GM10266 (cell line): Measurements from ENCODE around the gene CCDC117.
"Not testable (repeated sequence)": the region's sequence is repeated elsewhere in the genome, so short reads cannot be mapped to it uniquely, and the experiment has no call there.

ENCODE experiments used
- DNase-seq: peaks from one replicate; pipeline ENCODE4 v3.0.0; 2012; ENCODE audit errors: extremely low spot score
- TF ChIP-seq, protein P1 (sequence below): IDR thresholded peaks from 2 replicates; pipeline ENCODE4 v1.5.1; 2012; ENCODE audit warnings: mild to moderate bottlenecking, low read depth; ENCODE audit not compliant: control insufficient read depth, insufficient read depth; ENCODE audit errors: missing control alignments

Gene CCDC117

DNA sequence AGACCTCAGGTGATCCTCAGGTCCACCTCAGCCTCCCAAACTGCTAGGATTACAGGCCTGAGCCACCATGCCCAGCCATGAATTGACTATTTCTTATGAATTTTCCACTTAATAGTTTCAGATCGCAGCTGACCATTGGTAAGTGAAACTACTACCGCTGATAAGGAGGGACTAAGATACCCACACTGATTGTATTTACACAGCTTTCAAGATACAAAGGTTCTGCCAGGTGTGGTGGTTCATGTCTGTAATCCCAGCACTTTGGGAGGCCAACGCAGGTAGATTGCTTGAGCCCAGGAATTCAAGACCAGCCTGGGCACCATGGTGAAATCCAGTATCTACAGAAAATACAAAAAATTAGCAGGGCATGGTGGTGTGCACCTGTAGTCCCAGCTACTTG, 34.8 kb upstream of the CCDC117 start:
- no peak for DNase-seq
- TF ChIP-seq, protein P1, sequence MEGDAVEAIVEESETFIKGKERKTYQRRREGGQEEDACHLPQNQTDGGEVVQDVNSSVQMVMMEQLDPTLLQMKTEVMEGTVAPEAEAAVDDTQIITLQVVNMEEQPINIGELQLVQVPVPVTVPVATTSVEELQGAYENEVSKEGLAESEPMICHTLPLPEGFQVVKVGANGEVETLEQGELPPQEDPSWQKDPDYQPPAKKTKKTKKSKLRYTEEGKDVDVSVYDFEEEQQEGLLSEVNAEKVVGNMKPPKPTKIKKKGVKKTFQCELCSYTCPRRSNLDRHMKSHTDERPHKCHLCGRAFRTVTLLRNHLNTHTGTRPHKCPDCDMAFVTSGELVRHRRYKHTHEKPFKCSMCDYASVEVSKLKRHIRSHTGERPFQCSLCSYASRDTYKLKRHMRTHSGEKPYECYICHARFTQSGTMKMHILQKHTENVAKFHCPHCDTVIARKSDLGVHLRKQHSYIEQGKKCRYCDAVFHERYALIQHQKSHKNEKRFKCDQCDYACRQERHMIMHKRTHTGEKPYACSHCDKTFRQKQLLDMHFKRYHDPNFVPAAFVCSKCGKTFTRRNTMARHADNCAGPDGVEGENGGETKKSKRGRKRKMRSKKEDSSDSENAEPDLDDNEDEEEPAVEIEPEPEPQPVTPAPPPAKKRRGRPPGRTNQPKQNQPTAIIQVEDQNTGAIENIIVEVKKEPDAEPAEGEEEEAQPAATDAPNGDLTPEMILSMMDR = no peak

DNA sequence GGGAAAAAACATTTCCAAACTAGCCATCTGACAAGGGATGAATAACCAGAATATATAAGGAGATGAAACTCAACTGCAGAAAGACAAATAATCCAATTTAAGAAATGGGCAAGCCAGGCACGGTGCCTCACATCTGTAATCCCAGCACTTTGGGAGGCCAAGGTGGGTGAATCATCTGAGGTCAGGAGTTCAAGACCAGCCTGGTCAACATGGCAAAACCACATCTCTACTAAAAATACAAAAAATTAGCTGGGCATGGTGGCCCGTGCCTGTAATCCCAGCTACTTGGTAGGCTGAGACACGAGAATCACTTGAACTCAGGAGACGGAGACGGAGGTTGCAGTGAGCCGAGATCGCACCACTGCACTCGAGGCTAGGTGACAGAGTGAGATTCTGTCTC, 33.6 kb upstream of the CCDC117 start:
- not testable (repeated sequence) for DNase-seq

DNA sequence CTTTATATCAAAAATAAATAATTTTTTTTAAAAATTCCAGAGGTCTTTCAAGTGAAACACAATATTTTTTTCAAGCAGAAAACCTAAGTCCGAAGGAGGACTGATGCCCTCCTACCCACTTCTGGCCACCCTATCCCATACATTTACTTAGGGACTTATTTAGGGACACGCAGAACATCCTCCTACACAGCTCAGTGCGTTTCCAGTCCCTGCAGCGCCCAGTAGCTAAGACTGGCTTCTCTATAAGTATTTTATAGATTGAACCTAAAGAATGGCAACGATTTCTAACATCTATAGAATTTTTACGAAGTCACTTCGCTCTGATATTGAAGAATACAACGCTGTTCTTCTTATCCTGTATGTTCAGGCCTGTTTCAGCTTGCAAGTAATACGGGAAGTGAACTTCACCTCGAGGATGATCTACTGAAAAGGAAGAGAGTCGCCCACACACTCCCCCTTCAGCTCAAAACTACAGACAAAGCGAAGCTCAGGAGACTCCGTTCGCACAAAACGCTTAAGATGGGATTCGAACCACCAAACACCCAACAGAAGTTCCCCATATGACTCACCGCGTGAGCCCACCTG, 31.2 kb upstream of the CCDC117 start:
- DNase-seq = no peak
- TF ChIP-seq, protein P1 = no peak

DNA sequence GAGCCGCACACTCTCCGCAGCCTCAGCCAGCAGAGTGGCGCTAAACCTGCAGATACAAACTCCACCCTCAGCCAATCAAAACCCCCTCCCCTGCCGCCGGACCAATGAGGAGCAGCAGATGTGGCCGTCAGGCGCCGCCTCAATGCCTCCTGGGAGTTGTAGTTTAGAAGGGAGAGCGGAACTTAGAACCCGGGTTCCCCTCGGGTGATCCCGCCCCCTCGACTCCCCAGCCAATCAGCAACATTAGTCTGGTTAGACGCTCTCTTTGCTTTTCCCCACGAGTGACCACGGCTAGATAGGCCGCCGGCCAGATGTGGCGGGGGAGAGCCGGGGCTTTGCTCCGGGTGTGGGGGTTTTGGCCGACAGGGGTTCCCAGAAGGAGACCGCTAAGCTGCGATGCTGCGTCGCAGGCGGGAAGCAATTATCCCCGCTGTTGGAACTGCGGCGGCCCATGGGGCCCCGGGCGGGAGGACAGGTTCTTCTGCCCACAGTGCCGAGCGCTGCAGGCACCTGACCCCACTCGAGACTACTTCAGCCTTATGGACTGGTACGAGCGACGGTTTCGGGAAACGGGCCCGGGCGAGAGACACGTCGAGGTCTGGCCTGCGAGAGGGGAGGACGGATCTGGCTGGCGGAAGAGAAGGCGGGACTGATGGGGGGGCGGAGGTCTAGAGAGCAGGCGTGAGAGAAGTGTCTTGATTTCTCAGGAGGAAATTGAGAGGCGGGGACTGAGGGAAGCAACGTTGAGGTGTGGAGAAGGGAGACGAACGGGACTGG, 30.5 kb upstream of the CCDC117 start, which contains the start of the genes CHEK2 and HSCB:
TSS of gene CHEK2 (minus strand) at position 36 of the 777 bp plus-strand sequence. CDS start 7,099 bp downstream, outside the sequence.
TSS of gene HSCB (plus strand) at position 255 of the 777 bp plus-strand sequence. CDS start at position 312, 57 bp downstream.
- TF ChIP-seq, protein P1 = peak; percentile 28
- DNase-seq = peak; percentile 91

DNA sequence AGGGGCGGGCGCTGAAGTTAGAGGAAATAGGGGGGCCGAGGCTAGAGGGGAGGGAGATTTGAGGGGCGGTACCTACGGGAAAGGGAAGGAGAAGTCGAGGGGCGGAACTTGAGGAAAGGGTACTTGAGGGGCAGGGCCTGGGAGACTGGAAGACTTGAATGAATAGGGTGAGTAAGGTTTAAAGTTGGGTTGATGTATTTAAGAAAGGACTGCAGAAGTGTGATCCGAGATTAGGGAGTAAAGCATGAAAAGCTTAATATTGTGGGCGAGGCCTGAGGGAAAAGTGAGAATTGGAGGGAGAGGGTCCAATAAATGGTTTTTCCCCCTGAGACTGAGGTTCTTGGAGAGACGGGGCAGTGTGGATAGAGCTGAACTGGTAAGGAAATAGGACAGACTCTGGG, 29.9 kb upstream of the CCDC117 start:
- TF ChIP-seq, protein P1 = no peak
- no peak for DNase-seq

DNA sequence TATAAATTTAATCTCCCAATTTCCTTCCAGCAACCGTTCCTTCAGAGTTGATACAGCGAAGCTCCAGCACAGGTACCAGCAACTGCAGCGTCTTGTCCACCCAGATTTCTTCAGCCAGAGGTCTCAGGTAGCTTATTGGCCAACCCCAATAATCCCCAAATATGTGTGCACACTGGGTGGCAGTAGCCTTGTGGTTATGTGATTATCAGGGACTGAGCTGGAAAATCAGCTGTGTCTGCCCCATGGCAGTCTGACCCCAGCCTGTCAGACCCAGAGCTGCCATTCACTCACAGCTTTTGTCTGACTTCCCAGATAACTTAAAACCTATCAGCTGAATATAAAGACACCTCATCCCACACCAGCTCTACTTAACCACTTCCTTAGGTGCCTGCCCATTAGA, 28.6 kb upstream of the CCDC117 start:
- no peak for DNase-seq

DNA sequence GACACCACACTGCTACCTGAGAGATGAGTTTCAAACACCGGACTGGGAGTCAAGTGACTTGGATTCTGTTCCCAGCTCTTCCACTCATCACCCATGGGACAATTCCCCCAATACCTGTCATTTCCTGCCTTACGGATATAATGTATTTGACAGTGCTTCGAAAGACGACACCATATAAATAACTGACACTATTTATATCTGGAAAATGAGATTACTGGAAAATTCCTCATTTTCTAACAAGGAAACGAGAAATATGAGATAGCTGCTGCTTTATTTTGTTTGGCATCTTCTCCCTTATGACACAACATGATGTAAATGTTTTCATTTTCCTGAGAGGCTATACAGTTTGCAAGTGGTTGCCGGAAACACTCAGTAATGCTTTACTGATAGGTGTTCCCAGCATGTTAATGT, 22.0 kb upstream of the CCDC117 start:
- TF ChIP-seq, protein P1 = no peak
- no peak for DNase-seq

More for the DNA sequence above, 28.6 kb upstream of the CCDC117 start:
- TF ChIP-seq, protein P1 = no peak

DNA sequence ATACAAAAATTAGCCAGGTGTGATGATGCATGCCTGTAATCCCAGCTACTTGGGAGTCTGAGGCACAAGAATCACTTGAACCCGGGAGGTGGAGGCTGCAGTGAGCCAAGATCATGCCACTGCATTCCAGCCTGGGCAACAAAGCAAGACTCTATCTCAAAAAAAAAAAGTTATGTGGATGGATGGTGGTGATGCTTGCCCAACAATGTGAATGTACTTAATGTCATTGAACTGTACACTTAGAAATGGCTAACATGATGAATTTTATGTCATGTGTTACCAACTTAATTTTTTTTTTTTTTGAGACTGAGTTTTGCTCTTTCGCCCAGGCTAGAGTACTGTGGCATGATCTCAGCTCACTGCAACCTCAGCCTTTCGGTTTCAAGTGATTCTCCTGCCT, 18.0 kb upstream of the CCDC117 start:
- DNase-seq = not testable (repeated sequence)
